Spleen (tissue), 7 donors: ENCODE measurements around the gene SLC35E2B.
"Not testable (repeated sequence)": the region's sequence is repeated elsewhere in the genome, so short reads cannot be mapped to it uniquely, and the experiment has no call there.

Source experiments
- POLR2AphosphoS5 ChIP-seq, 3 donors: sonication (generic); formaldehyde crosslinking; IDR thresholded peaks; one replicate each; pipeline ENCODE4 v1.5.1; 2017; ENCODE audit warnings: antibody characterized with exemption in 3 of 3
- TF ChIP-seq, protein P1 (sequence below), 11 experiments: fragments of 200-600 bp in 7 of 11; fragments of 450-650 bp in 4 of 11; sonication (generic) in 4 of 11; IDR thresholded peaks in 8 of 11; conservative IDR thresholded peaks in 3 of 11; 1 replicate in 7 of 11; 2 replicates in 4 of 11; pipeline versions ENCODE4 v1.4.0 to v1.8.0; 2016 to 2021; ENCODE audit warnings: antibody characterized with exemption in 11 of 11, inconsistent platforms in 4 of 11, mild to moderate bottlenecking in 1 of 11
- donor health status: DM: no; HTN: no; CAD: no; lungs with moderate emphysema.
- donor health status: DM: no; HTN: no; CAD: no.
- donor health status: DM: no; HTN: no; CAD: no.

DNA sequence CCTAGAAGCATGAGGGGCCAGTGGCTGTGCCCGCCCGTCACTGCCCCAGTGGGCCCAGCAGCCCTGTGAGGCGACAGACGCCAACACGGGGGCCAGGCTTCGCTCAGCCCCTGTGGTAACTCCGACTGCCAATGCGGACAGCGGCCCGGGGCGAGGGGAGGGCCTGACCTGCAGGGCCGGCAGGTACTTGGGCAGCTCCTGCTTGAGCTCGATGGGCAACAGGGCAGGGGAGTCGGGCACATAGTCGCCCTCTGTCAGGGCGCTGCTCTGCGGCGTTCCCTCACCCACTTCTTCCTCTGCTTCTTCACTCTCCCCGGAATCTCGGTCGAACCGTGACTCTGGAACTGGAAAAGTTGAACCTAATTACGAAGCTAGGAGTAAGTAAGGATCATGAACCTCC lies 14.6 kb upstream of the SLC35E2B start:
- TF ChIP-seq, protein P1, sequence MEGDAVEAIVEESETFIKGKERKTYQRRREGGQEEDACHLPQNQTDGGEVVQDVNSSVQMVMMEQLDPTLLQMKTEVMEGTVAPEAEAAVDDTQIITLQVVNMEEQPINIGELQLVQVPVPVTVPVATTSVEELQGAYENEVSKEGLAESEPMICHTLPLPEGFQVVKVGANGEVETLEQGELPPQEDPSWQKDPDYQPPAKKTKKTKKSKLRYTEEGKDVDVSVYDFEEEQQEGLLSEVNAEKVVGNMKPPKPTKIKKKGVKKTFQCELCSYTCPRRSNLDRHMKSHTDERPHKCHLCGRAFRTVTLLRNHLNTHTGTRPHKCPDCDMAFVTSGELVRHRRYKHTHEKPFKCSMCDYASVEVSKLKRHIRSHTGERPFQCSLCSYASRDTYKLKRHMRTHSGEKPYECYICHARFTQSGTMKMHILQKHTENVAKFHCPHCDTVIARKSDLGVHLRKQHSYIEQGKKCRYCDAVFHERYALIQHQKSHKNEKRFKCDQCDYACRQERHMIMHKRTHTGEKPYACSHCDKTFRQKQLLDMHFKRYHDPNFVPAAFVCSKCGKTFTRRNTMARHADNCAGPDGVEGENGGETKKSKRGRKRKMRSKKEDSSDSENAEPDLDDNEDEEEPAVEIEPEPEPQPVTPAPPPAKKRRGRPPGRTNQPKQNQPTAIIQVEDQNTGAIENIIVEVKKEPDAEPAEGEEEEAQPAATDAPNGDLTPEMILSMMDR (IDR thresholded peaks at IDR 0.05 in 8 of 11, conservative IDR thresholded peaks at IDR 0.05 in 3 of 11), result not testable (repeated sequence)
- TF ChIP-seq POLR2AphosphoS5 (IDR thresholded peaks at IDR 0.05), result not testable (repeated sequence)
